K562 (cell line): Measurements from ENCODE around the gene AFF3. TPM values are rescaled to one million over a fixed set of nuclear protein-coding genes. Genes with fewer than 3 reads are reported as not detected.

Experiments
- ATAC-seq: fragments of 200-7000 bp; cut with Tn5 transposase; 3 replicates; pipeline ENCODE4 v1.9.1; 2020; ENCODE audit warnings: moderate library complexity
- BruUV-seq: library from RNA; stranded (reverse); fragments of 400-500 nt; replicated peaks from 2 replicates; lab custom pipeline; 2021; lab: Mats Ljungman, UMichigan
- CTCF ChIA-PET: fragments of 300-600 bp; formaldehyde crosslinking; extraction: SDS; loops from one replicate; lab custom pipeline; 2021; ENCODE audit warnings: low intra/inter-chr PET ratio; lab: Yijun Ruan, JAX
- POLR2A ChIA-PET: fragments of 300-600, 350-650 bp; sonication (Branson Sonifier 250); formaldehyde crosslinking; extraction: SDS; loops from one replicate; lab custom pipeline; 2021; ENCODE audit warnings: antibody characterized with exemption, inconsistent platforms; lab: Yijun Ruan, JAX
- DNase-seq, 4 experiments: peaks; one replicate each; pipeline versions ENCODE4 v3.0.0 to v3.0.0-alpha.2; 2011 to 2018; ENCODE audit warnings: low spot score in 3 of 4, mixed read lengths in 3 of 4; ENCODE audit errors: extremely low read depth in 1 of 4
- FAIRE-seq: peaks from 2 replicates; lab custom pipeline; 2011; peaks lifted over from hg19 to GRCh38; lab: Jason Lieb, UNC
- H2AFZ ChIP-seq: 2 replicates; pipeline ENCODE4 v1.6.0; 2011; ENCODE audit warnings: low read depth, low read length, control low read depth, inconsistent platforms
- H3K27ac ChIP-seq: fragments of 200-600 bp; 3 replicates; pipeline ENCODE4 v1.8.0; 2011; ENCODE audit warnings: low read depth, mild to moderate bottlenecking, control low read depth, inconsistent platforms, low read length, moderate library complexity, mixed read lengths; ENCODE audit errors: extremely low read depth
- H3K27me3 ChIP-seq, 2 experiments: fragments of 300-600 bp in 1 of 2; 2 replicates in 1 of 2; 3 replicates in 1 of 2; pipeline versions ENCODE4 v1.6.0 to v1.8.0; 2011; ENCODE audit warnings: inconsistent platforms in 2 of 2, low read length in 2 of 2, mild to moderate bottlenecking in 1 of 2, mixed read lengths in 1 of 2, moderate library complexity in 1 of 2; ENCODE audit not compliant: control insufficient read depth in 2 of 2, insufficient read depth in 2 of 2
- H3K36me3 ChIP-seq: fragments of 300-600 bp; 3 replicates; pipeline ENCODE4 v1.8.0; 2011; ENCODE audit warnings: mild to moderate bottlenecking, low read length, inconsistent platforms; ENCODE audit not compliant: control insufficient read depth, insufficient read depth
- H3K4me1 ChIP-seq, 2 experiments: fragments of 200-600 bp in 1 of 2; replicated peaks in 1 of 2; 2 replicates in 1 of 2; 3 replicates in 1 of 2; pipeline versions ENCODE4 v1.5.1 to v1.8.0; 2011; ENCODE audit warnings: inconsistent platforms in 2 of 2, low read length in 2 of 2, mild to moderate bottlenecking in 1 of 2, mixed read lengths in 1 of 2, moderate library complexity in 1 of 2; ENCODE audit not compliant: control insufficient read depth in 2 of 2, insufficient read depth in 2 of 2
- H3K4me2 ChIP-seq: 2 replicates; pipeline ENCODE4 v1.6.1; 2011; ENCODE audit warnings: low read length, control low read depth, inconsistent platforms, mixed read lengths; ENCODE audit not compliant: insufficient read depth
- H3K4me3 ChIP-seq: fragments of 200-600 bp; sonication (generic), shearing (Covaris generic); 2 replicates; pipeline ENCODE4 v1.5.1; 2016; ENCODE audit warnings: control low read depth, inconsistent platforms
- H3K79me2 ChIP-seq: fragments of 200-600 bp; 3 replicates; pipeline ENCODE4 v1.8.0; 2011; ENCODE audit warnings: low read length, inconsistent platforms; ENCODE audit not compliant: control insufficient read depth, insufficient read depth
- H3K9ac ChIP-seq, 2 experiments: 2 replicates each; pipeline versions ENCODE4 v1.6.0 to v1.6.1; 2011; ENCODE audit warnings: low read depth in 2 of 2, low read length in 2 of 2, control low read depth in 1 of 2, inconsistent platforms in 1 of 2, mild to moderate bottlenecking in 1 of 2, mixed read lengths in 1 of 2; ENCODE audit not compliant: insufficient read depth in 1 of 2
- H3K9me1 ChIP-seq: one replicate; pipeline ENCODE4 v1.6.0; 2011; ENCODE audit warnings: inconsistent platforms, mild to moderate bottlenecking, low read length, moderate library complexity; ENCODE audit not compliant: control insufficient read depth, insufficient read depth
- H3K9me3 ChIP-seq: replicated peaks from 2 replicates; pipeline ENCODE4 v1.5.1; 2011; ENCODE audit warnings: low read depth, low read length, inconsistent platforms; ENCODE audit not compliant: control insufficient read depth, insufficient read depth
- H4K20me1 ChIP-seq: replicated peaks from 2 replicates; pipeline ENCODE4 v1.6.1; 2011; ENCODE audit warnings: low read length, inconsistent platforms, mixed read lengths; ENCODE audit not compliant: control insufficient read depth, insufficient read depth
- ADNP ChIP-seq: fragments of 200-800 bp; sonication (Bioruptor generic); IDR thresholded peaks from 2 replicates; pipeline ENCODE4 v1.6.1; 2016; ENCODE audit warnings: missing genetic modification characterization, missing compliant biosample characterization
- BMI1 ChIP-seq: fragments of 150-350 bp; IDR thresholded peaks from 2 replicates; pipeline ENCODE4 v1.6.1; 2014; ENCODE audit warnings: low read length
- CXXC5 ChIP-seq: fragments of 250-450 bp; sonication (Bioruptor Pico); IDR thresholded peaks from 2 replicates; pipeline ENCODE4 v1.8.0; 2022; ENCODE audit warnings: inconsistent platforms, mild to moderate bottlenecking, moderate library complexity
- ESRRB ChIP-seq: fragments of 250-450 bp; sonication (Bioruptor Pico); IDR thresholded peaks from 2 replicates; pipeline ENCODE4 v1.5.0; 2020; ENCODE audit warnings: mild to moderate bottlenecking, moderate library complexity, borderline replicate concordance
- NKRF ChIP-seq: fragments of 450-650 bp; IDR thresholded peaks from 2 replicates; pipeline ENCODE4 v1.6.1; 2016; ENCODE audit warnings: borderline replicate concordance
- PTBP1 ChIP-seq: fragments of 200-400 bp; formaldehyde crosslinking; IDR thresholded peaks from 2 replicates; pipeline ENCODE4 v1.6.1; 2017; ENCODE audit warnings: low read depth, low read length
- TAF7 ChIP-seq: fragments of 450-650 bp; IDR thresholded peaks from 2 replicates; pipeline ENCODE4 v1.6.1; 2016; ENCODE audit warnings: missing genetic modification characterization, missing compliant biosample characterization
- ZZZ3 ChIP-seq: fragments of 450-650 bp; IDR thresholded peaks from 2 replicates; pipeline ENCODE4 v1.6.1; 2016; ENCODE audit warnings: antibody characterized with exemption, mild to moderate bottlenecking, moderate library complexity
- WGBS: fragments of 100-300 bp; shearing (Covaris generic); methylation state at CpG from one replicate; pipeline ENCODE4 v1.1.6; 2016; ENCODE audit warnings: low coverage, mixed read lengths; ENCODE audit not compliant: insufficient coverage; ENCODE audit errors: missing lambda C conversion rate; 5-methylcytosine and 5-hydroxymethylcytosine counted together
- in situ Hi-C: fragments of 300-500 bp; cut with MboI; formaldehyde crosslinking; loops from 4 replicates; pipeline ENCODE4 v1.15.0; 2018; ENCODE audit warnings: inconsistent platforms, mixed read lengths
- intact Hi-C: fragments of 100-400 bp; cut with micrococcal nuclease; formaldehyde crosslinking; loops from 2 replicates; pipeline ENCODE4 v1.14.2; 2022
- polyA plus RNA-seq, 8 experiments: library from polyadenylated mRNA; depleted of rRNA in 4 of 8; stranded (reverse) in 5 of 8; unstranded in 3 of 8; fragments of >200 nt; fragmentation: Nextera tagmentation in 2 of 8; fragmentation: Illumina TruSeq in 1 of 8; extraction: Ambion mirVana in 2 of 8; extraction: Trizol in 1 of 8; gene quantifications; 2 replicates each; pipeline versions ENCODE4 v1.2.1 to v1.2.3, GENCODE V29; 2011 to 2014; ENCODE audit warnings: inconsistent platforms in 1 of 8, missing spikeins in 1 of 8
- total RNA-seq, 7 experiments: library from RNA; depleted of rRNA in 6 of 7; stranded (reverse); fragments of >200 nt in 6 of 7; fragmentation: Illumina TruSeq in 2 of 7; extraction: Trizol in 2 of 7; gene quantifications; 2 replicates each; pipeline versions ENCODE4 v1.2.1 to v1.2.3, GENCODE V29; 2011 to 2021; ENCODE audit warnings: low replicate concordance in 1 of 7

The AFF3 gene
- total and polyA plus RNA-seq, 9 of the 15 experiments (the other 6 are each of a cell fraction or from before 2014, with no cell fraction given), result 0.02 to 0.11 TPM; not detected in 7

GRCh38 chr2:100182494-100183361, 40.3 kb upstream of the AFF3 start:
- H3K4me3 ChIP-seq, result no peak overlapping the region
- ATAC-seq (no peak), DNase-seq (no peak), FAIRE-seq (no peak)
- in situ Hi-C loops (no loop called here), intact Hi-C loops (no loop called here)
- H3K27ac ChIP-seq, result no peak overlapping the region
- H3K36me3 ChIP-seq, result no peaks in the 10 kb centered on the region
- no peaks in the 10 kb centered on the region for H3K79me2 ChIP-seq
- no peaks in the 10 kb centered on the region for H3K9me3 ChIP-seq
- peaks cover 21 to 30% of the 10 kb centered on the region in 2 experiments; a peak in 4 of 5 replicates for H3K27me3 ChIP-seq
- H2AFZ ChIP-seq, result no peak overlapping the region
- H3K4me1 ChIP-seq, result no peaks in the 10 kb centered on the region
- H4K20me1 ChIP-seq, result no peaks in the 10 kb centered on the region
- H3K9me1 ChIP-seq, result no peaks in the 10 kb centered on the region
- no peak overlapping the region for H3K9ac ChIP-seq
- CTCF ChIA-PET, result no interaction called here
- no TSS peak for BruUV-seq
- TF ChIP-seq ESRRB (no peak), CXXC5 (CRISPR knock-in tag) (no peak), NKRF (no peak), ZZZ3 (no peak), ADNP (tag) (no peak), TAF7 (tag) (no peak), PTBP1 (no peak), BMI1 (no peak)
- POLR2A ChIA-PET, result no interaction called here
- H3K4me2 ChIP-seq, result no peak overlapping the region
- 10% methylated on average over 20 of the region's 21 CpGs for WGBS
